Peyer's patch (tissue), 4 donors: Measurements from ENCODE around the gene CPVL.

Source experiments
- POLR2A ChIP-seq, 2 donors: fragments of 450-650 bp; IDR thresholded peaks; one replicate each; pipeline ENCODE4 v1.5.1; 2017; ENCODE audit warnings: antibody characterized with exemption in 2 of 2, mild to moderate bottlenecking in 2 of 2, moderate library complexity in 2 of 2
- TF ChIP-seq, protein P1 (sequence below), 6 experiments: fragments of 450-650 bp in 4 of 6; fragments of 200-600 bp in 2 of 6; sonication (generic) in 1 of 6; IDR thresholded peaks; one replicate each; pipeline ENCODE4 v1.5.1; 2017 to 2019; ENCODE audit warnings: antibody characterized with exemption in 6 of 6, mild to moderate bottlenecking in 3 of 6, moderate library complexity in 1 of 6

DNA sequence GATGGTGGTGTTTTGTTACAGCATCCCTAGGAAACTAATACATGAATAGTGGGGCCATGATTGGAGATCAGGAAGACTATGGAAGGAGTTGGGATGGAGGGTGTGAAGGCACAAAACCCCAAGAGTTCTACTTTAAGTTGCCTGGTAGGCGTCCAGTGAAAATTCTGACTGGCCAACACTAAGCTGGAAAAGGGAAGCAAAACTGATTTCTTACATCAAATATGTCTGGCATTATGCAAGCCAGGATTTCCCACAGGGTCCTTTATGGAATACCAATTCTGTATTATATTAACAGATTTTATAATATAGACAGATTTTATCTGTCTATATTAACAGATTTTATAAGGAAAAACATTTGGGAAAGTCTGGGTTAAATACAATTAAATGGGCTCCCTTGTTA is 16.2 kb downstream of the CPVL start:
- TF ChIP-seq, protein P1, sequence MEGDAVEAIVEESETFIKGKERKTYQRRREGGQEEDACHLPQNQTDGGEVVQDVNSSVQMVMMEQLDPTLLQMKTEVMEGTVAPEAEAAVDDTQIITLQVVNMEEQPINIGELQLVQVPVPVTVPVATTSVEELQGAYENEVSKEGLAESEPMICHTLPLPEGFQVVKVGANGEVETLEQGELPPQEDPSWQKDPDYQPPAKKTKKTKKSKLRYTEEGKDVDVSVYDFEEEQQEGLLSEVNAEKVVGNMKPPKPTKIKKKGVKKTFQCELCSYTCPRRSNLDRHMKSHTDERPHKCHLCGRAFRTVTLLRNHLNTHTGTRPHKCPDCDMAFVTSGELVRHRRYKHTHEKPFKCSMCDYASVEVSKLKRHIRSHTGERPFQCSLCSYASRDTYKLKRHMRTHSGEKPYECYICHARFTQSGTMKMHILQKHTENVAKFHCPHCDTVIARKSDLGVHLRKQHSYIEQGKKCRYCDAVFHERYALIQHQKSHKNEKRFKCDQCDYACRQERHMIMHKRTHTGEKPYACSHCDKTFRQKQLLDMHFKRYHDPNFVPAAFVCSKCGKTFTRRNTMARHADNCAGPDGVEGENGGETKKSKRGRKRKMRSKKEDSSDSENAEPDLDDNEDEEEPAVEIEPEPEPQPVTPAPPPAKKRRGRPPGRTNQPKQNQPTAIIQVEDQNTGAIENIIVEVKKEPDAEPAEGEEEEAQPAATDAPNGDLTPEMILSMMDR (IDR thresholded peaks at IDR 0.05) = no peak
- no peak for TF ChIP-seq POLR2A (IDR thresholded peaks at IDR 0.05)
